HG02840 (cell line): ENCODE results near the gene ABI1.
"Not testable (repeated sequence)": the region's sequence is repeated elsewhere in the genome, so short reads cannot be mapped to it uniquely, and the experiment has no call there.

Source experiments
- ATAC-seq: cut with Tn5 transposase; IDR thresholded peaks from one replicate; pipeline ENCODE4 v1.9.1; 2021; ENCODE audit warnings: mild to moderate bottlenecking, moderate library complexity, moderate number of reproducible peaks; ENCODE audit not compliant: unreplicated experiment, low FRiP score

The ABI1 gene

DNA sequence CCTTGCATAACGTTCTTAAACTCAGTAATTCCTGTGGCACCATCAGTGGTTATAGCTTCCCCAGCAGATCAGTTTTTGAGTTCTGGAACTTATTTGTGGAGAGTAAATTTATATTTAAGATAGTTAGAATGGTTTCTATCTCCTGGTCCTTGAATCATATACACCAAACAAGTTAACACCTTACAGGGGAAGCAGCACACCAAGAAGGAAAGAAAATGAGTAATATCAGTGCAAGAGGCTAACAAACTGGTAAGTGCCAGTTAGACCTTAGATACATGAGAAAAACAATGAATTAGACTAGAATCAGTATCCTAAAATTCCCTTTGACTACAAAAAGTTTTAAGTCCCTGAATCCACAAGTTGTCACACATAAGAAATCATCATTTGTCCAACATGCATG, 54.2 kb downstream of the ABI1 start:
- no peak for ATAC-seq

DNA sequence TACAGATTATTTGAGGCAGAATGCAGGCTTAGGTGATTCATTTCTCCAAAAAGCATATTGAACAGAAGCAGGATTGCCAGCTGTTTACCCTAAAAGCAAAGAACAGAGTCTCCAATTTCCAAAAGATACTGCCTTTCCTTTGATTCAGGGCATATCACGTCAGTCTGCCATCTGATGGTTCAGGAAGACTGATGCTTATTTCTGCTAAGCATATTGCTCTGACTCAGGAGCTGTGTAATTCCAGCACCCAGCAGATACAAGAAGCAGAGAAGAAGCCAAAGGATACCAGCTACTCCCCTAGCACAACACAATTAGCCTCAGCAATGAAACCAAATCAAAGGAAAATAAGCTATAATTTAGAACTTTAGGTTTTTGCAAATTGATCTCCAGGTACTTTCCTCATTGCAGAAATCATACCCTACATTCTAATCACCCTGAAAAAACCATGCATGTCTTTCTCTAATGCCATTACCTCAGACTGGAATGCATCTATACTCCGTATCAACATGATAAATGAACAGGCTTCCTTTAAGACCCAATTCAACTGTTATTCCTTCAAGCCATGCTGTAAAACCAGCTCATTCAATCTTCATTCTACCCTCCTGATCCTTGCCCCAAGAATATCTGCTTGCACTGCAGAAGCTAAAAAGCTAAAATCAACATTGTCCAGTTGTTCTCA, 55.1 kb downstream of the ABI1 start:
- no peak for ATAC-seq

DNA sequence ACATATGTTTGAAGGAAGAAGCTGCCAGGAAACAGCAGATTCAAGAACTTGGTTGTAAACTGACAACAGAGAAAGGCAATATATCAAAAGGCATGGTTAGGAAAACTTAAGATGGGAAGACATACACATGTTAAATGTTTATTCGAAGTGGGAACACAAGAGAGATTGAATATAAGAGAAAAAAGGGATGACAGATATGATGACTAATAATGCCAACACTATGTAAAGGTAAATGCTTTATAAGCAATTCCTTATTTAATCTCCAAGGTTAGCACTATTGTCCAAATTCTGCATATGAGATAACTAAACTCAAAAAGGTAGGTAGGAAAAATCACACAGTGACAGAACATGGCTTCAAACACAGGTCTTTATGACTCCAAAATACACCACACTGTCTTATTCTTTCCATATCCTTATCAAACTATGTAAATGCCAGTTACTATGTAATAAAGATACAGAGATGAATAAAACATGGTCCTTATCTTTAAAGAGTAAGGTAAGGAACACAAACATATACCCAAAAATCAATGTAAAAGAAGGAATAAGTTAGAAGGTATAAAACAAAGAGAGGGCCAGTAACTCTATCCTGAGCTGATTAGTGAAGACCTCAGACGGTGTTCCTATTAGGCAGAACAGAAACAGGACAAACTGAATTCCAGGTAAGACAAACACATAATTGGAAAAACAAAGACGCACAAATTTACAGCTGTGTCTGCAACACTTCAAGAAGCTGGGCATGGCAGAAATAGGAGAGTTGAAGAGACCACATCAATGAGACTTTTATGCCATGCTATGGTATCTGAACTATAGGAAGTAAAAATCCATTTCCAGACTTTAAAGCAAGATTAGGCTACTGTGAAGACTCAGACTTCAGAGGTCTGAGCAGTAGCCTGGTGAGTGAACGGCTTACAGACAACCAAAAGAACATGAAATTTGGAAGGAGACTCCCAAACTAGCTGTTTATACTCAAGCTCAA, 56.1 kb downstream of the ABI1 start:
- ATAC-seq, result no peak

DNA sequence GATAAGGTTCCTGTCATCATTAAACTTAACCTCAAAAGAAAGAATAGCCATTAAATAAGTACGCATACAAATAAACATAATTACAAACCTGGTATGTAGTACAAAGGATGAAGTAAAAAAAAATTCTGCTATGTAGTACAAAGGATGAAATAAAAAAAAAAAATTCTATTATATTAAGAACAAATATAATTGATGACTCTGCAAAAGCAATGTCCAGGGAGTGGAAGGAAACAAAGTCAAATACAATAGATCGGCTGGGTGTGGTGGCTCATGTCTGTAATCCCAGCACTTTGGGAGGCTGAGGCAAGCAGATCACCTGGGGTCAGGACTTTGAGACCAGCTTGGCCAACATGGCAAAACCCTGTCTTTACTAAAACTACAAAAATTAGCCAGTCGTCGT, 56.9 kb downstream of the ABI1 start:
- ATAC-seq, result no peak

DNA sequence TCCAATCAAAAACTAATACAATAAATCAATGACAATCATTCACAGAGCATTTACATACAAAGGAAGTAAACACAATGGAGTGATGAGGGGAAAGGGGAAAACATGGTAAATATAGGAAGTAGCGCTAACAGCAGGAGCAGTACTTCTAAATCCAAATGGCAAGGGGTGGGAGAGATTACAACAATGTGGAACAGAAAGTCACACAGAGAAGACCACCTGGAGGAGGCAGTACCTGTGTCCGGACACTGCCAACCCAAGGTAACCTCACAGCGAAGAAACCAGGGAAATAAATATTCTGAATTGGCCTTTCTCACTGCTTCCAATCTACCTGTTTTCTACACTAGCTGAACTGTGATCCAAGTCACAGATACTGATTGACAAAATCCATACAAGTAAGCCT, 58.2 kb downstream of the ABI1 start:
- no peak for ATAC-seq

DNA sequence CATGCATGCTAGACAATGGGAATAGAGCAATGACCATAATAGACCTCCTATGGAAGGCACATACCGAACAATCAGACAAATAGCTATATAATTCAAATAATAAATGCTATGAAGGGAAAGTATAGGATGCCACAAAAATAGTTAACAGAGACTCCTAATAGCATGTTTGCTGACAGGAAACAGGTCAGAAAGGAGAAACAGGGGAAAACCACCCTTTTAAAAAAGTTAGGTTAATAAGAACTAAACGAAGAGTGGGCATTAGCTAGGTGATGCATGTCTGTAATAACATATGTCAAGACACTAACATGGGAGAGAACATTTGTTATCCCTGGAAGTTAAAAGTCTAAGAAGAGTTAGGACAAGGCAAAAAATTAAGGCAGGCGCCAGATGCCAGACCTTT, 58.9 kb downstream of the ABI1 start:
- ATAC-seq, result no peak

DNA sequence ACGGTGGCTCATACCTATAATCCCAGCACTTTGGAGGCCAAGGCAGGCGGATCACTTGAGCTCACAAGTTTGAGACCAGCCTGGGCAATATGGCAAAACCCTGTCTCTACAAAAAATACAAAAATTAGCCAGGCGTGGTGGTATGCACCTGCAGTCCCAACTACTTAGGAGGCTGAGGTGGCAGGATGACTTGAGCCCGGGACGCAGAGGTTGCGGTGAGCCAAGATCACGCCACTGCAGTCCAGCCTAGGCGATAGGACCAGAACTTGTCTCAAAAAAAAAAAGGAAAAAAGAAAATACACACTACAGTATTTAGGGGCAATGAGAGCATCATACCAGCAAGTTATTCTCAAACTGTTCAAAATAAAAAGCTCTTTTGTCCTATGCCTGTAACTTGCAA, 59.5 kb downstream of the ABI1 start:
- ATAC-seq, result no peak

DNA sequence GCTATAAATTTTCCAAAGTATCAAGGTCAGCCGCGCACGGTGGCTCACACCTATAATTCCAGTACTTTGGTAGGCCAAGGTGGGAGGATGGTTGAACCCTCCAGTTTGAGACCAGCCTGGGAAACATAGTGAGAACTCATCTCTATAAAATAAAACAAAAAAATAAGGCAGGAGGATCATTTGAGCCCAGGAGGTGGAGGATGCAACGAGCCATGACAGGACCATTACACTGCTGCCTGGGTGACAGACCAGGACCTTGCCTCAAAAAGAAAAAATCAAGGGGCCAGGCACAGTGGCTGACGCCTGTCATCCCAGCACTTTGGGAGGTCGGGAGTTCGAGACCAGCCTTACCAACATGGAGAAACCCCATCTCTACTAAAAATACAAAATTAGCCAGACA, 60.3 kb downstream of the ABI1 start:
- ATAC-seq, result no peak

DNA sequence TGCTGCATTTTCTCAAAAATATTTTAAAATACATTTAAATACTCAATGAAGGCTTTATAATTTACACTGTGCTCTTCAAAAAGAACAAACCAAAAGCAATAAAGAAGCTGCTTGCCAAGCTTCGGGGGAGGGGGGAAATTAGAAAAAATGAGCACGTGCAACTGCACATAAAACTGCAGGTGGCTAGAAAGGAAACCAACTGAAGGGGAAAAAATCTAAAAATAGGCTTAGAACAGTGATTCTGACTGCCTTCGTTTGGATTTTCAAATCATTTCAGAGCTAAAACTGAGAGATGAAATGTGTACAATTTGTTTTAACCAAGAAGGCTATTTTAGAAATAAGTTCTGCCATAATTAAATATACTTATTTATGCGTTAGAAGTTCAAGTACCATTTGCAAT, 61.4 kb downstream of the ABI1 start:
- ATAC-seq, result no peak

DNA sequence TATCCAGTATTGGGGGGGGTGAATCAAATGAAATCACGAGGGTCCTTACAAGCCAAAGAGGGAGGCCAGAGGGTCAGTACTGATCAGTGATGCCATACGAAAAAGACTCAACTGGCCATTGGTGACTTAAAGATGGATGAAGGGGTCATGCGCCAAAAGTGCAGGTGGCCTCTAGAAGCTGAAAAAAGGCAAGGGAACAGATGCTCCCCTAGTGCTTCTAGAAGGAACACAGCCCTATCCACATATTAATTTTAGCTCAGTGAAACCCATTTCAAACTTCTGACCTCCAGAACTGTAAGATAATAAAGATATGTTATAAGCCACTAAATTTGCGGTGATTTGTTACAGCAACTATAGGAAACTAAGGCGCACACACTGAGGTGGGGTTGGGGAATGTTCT, 62.5 kb downstream of the ABI1 start:
- no peak for ATAC-seq

DNA sequence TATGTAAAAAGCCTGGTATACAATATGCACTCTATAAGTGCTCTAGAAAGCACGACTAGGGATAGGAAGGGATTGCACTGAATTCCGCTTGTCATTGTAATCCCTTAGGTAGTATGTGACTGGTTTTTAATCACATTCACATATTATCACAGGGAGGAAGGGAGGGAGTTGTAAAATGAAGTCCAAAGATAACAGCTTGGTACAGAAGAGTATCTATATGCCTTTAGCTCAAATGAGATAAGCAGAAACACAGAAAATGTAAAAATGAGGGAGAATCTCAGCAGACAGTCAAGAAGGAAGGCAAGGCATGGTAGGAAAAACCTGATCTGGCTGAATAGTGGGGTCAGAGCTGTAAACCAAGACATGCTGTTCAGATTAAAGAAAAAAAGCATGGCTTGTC, 63.4 kb downstream of the ABI1 start:
- no peak for ATAC-seq

DNA sequence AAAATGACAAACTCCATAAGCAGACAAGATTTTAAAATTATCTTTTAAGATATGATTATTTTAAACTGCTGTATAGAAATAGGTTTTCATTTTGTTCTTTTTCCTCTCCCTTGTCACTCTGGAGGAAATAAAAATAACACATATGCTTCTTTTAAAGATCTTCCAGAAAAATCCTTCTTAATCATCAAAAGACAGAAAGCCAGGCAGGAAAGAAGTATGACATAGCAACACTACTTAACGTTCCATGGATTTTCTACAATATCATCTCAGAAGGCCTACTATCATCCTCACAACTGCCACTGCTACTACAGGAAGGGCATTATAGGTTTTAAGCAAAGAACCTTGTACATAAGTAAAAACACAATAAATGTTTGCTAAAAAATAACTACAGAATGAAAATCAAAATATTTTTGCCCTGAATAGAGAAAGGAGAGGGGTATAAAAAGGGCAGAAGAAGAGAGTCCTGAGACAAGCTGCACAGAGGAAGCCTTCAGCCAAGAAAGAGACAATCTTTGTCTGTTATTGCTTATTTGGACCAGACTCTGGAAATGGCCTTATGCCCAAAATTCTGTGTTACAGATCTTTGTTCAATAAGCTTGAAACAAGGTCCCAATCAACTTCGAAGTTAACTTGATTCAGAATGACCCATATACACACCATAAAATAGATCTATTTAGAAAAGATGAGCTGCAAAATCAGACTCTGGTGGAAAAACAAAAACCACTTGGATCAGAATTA, 67.8 kb downstream of the ABI1 start:
- ATAC-seq, result no peak

DNA sequence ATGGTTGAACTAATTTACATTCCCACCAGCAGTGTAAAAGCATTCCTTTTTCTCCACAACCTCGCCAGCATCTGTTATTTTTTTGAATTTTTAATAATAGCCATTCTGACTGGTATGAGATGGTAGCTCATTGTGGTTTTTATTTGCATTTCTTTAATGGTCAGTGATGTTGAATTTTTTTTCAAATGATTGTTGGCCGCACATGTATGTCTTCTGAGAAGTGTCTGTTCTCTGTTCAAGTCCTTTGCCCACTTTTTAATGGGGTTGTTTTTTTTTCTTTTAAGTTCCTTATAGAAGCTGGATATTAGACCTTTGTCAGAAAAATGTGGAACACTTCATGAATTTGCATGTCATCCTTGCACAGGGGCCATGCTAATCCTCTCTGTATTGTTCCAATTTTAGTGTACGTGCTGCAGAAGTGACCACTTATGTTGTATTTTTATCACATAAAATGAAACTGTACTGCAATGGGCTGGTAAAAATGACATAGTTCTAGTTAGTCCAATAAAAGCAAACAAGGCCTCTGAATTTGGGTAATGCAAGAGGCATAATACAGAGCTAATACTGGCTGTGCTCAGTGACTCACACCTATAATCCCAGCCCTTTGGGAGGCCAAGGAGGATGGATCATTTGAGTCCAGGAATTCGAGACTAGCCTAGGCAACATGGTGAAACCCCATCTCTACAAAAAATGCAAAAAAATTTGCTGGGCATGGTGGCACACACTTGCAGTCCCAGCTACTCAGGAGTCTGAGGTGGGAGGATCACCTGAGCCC, 70.3 kb downstream of the ABI1 start:
- no peak for ATAC-seq

DNA sequence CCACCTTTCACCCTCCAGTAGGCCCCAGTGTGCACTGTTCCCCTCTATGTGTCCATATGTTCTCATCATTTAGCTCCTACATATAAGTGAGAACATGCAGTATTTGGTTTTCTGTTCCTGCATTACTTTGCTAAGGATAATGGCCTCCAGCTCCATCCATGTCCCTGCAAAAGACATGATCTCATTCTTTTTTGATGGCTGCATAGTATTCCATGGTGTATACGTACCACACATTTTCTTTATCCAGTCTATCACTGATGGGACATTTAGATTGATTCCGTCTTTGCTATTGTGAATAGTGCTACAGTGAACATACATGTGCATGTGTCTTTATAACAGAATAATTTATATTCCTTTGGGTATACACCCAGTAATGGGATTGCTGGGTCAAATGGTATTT, 71.0 kb downstream of the ABI1 start:
- ATAC-seq, result not testable (repeated sequence)

DNA sequence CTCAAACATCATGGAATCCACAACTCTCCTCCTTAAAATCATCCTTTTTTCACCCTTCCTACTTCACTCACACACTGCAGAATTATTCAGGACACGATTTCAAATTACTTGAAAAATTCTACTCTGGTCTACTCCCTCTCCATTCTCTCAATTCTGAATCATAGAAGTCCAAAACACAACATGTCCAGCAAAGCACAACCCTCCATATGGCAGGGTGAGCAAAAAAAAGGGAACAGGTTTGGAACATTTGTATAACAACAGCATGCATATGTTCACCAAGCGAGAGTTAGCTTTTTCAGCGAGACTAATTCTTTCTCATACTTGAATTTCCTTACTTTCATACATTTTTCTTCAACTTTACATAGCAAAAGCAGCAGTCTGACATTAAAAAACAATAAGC, 73.4 kb downstream of the ABI1 start:
- ATAC-seq, result no peak

DNA sequence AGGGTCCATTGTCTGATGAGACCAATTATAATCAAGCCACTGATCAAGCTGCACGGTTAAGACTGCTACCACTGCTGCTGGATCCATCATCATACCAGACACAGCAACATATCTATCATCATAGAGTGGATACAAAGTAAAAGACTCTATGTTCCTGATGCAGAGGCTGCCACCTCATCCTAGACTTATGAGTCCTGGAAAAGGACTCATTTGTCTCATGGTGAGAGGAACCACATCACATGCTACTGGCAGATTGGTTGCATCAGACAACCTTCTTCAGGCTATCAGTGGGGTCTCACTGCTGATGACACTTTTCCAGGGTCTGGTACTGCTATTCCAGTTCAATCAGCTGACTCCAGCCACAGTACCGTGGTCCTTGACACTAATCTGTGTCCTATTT, 79.0 kb downstream of the ABI1 start:
- ATAC-seq, result no peak

DNA sequence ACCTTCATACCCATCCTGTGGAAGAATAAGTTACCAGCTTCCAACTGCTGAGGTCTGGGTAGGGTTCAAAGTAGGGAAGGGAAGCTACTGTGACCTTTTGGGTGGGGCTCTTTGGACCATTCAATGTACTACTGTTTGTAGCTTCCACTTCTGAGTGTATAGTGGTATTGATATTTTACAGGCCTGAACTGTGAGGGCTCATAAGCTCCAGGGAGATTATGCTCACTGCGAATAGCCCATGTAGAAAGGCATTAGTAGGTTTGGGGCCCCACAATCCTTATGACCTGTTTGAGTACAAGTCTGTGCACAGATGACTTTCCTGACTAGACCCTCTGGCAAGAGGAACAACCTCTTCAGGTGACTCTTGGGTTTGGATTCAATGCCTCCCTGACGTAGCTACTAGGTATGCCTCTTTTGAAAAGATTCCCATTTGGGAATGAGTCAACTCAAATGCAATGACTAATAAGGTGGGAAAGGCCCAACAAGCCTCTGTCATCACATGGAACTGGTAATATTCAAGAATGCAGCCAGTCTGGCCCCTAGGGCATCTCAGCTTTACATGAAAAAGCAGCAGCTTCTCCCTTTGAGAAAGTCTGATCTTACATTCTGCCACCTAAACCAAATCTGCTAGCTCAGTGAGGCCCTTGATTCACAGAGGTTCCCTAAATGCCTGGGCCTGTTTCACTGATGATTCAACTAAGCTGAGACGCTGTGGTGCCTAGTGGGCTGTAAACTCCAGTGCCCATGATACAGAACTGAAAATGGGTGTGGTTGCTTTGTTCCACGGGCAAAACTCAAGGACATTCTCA, 79.8 kb downstream of the ABI1 start:
- ATAC-seq, result no peak

DNA sequence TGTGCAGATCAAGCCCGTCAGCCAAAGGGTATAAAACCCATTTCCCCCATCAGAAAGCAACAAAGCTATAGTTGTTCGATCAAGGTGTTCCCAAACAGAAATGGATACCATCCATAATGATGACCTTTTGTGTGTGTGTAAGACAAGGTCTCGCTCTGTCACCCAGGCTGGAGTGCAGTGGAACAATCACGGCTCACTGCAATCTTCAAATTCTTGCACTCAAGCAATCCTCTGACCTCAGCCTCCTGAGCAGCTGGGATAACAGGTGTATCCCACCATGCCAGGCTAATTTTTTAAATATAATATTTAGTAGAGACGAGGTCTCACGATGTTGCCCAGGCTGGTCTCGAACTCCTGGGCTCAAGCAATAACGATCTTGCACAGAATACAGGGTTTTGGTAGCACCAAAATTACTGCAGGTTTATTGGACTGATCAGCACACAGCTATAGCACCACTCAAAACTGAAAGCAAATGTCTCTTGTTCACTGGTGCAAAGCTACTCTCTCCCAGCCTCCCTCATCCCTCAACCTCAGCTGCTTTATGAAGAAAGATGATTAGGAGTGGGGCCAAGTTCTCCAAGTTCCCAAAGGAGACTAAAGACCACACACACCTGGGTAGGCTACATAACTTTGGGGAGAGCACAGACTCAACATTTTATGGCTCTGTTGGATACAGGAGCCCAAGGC, 80.5 kb downstream of the ABI1 start:
- no peak for ATAC-seq
